H1 (cell line): ENCODE measurements around the gene COMMD1. TPM values are rescaled to one million over a fixed set of nuclear protein-coding genes. Genes with fewer than 3 reads are reported as not detected.

Experiments
- CHD2 ChIP-seq: IDR thresholded peaks from 2 replicates; pipeline ENCODE4 v1.6.1; 2012; ENCODE audit warnings: low read length, improper control_type of control experiment
- E2F6 ChIP-seq: IDR thresholded peaks from 2 replicates; pipeline ENCODE4 v1.6.1; 2012; ENCODE audit warnings: inconsistent platforms
- EGR1 ChIP-seq: IDR thresholded peaks from 2 replicates; pipeline ENCODE4 v1.6.1; 2011; ENCODE audit warnings: low read depth, low read length, borderline replicate concordance
- KDM1A ChIP-seq: fragments of 200-600, 300-600 bp; sonication (generic); IDR thresholded peaks from 2 replicates; pipeline ENCODE4 v1.7.1; 2016; ENCODE audit warnings: mild to moderate bottlenecking, low read length, borderline replicate concordance
- MAFK ChIP-seq: IDR thresholded peaks from 2 replicates; pipeline ENCODE4 v1.6.1; 2012; ENCODE audit warnings: low read depth, mild to moderate bottlenecking, improper control_type of control experiment, low read length
- NANOG ChIP-seq: IDR thresholded peaks from 2 replicates; pipeline ENCODE4 v1.6.1; 2011; ENCODE audit warnings: low read length, low read depth, mild to moderate bottlenecking, inconsistent platforms; ENCODE audit not compliant: insufficient read depth, poor library complexity, severe bottlenecking
- POLR2AphosphoS5 ChIP-seq: IDR thresholded peaks from 2 replicates; pipeline ENCODE4 v1.6.1; 2011; ENCODE audit warnings: low read depth, low read length
- TAF7 ChIP-seq: optimal IDR thresholded peaks from 2 replicates; pipeline ENCODE3; 2011; ENCODE audit warnings: low read depth, mild to moderate bottlenecking, inconsistent platforms, low read length, moderate library complexity, borderline replicate concordance
- polyA plus RNA-seq, 7 experiments: library from polyadenylated mRNA; depleted of rRNA in 3 of 7; stranded (reverse) in 5 of 7; unstranded in 2 of 7; fragments of >200 nt in 5 of 7; fragments of 200-250 nt in 2 of 7; gene quantifications; 1 replicate in 5 of 7; 2 replicates in 1 of 7; 4 replicates in 1 of 7; pipeline versions ENCODE4 v1.2.1 to v1.2.3, GENCODE V29; 2011 to 2013; ENCODE audit warnings: missing spikeins in 2 of 7, mixed read lengths in 2 of 7
- total RNA-seq: library from RNA; stranded (reverse); fragmentation: NEBNext Ultra II Directional; extraction: Animal tissue kit (Norgen Biotek cat#: 25700); gene quantifications from 2 replicates; pipeline ENCODE4 v1.2.1, GENCODE V29; 2021

The COMMD1 gene
- total and polyA plus RNA-seq, 2 of the 8 experiments (the other 6 are each of a cell fraction or from before 2014, with no cell fraction given), result 23.5 to 28.3 TPM

- TF ChIP-seq CHD2 (no peak), POLR2AphosphoS5 (no peak), E2F6 (no peak), TAF7 (no peak), NANOG (no peak), EGR1 (no peak), MAFK (no peak), KDM1A (no peak)
Observed at GRCh38 chr2:62116983-62117382, 211.5 kb downstream of the COMMD1 start (continued).
